DMS53 treated with DMSO at 0.1 percent for 48 hours (cell line): ENCODE data around the gene CYLD.
A peak's percentile ranks its signal among the peaks of the same experiment; 100 is the strongest.

Source experiments
- DNase-seq: peaks from one replicate; lab custom pipeline; 2025; ENCODE audit not compliant: unreplicated experiment; lab: John Stamatoyannopoulos, UW

CYLD gene

DNA sequence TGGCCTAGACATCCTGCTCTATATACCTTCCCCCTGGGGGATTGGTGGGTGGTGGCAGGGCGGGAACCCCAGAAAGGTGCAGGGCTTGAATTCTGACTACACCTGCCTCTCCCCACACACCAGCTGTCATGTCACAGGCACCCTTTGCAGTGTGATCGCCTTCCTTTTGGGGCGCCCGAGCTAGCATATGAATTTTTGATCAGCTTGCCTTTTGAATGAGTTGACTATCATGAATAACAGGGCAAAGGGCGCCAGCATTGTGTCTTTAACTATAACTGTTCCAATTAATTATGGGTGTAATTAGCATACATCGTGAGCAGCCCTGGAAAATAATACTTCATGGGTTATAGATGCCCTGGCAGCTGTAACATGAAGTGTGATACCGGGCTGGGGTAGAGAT is 72.7 kb downstream of the CYLD start:
- no peak for DNase-seq

DNA sequence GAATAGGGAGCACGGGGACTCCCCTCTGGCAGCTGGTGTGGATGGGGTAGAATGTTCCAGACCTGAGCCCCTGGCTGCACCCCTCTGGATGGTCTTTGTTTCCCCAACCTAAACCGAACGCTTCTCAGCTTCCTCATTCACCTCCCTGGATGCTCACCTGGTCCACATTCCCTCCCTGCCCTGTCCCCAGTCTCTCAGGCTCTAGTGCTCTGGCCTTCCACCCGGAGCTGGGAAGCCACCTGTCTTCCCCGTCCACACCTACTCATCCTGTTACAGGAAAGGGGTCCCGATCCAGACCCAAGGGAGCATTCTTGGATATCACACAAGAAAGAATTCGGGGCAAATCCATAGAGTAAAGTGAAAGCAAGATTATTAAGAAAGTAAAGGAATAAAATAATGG is 73.5 kb downstream of the CYLD start:
- DNase-seq = no peak

GRCh38 chr16:50816901-50817555 is 75.1 kb downstream of the CYLD start:
- DNase-seq = no peak

DNA sequence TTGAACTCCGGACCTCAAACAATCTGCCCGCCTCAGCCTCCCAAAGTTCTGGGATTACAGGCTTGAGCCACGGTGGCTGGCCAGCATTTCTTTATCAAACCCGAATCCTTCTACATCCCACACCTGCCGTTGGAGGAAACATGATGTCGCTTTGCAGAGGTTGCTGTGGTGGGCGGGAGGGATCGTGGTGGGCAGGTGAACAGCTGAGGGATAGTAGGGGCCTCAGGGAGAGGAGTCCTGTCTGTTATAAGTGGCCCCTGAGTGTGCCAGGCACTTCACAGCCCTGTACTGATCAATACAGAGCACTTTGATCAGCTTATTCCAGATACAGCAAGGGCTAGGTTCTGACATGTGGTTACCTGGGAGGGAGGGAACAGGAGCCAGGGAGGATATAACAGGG is 76.5 kb downstream of the CYLD start:
- DNase-seq = no peak

DNA sequence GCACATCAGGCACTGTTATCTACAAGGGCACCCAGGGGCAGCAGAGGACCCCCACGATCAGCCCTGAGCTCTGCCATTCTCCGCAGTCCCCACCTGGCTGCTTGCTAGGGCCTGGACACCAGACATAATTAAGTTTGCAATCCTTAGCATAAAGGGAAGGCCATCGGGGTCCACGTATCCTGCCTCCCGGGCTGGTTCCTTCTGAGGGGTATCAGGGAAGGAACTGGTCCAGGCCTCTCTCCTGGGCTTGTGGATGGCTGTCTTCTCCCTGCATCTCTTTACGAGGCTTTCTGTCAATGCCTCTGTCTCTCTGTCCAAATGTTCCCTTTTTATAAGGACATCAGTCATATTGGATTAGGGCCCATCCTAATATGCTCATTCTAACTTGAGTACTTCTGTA is 77.8 kb downstream of the CYLD start:
- no peak for DNase-seq

- no peak for DNase-seq
These were observed 78.3 kb downstream of the CYLD start for GRCh38 chr16:50820225-50820624.

DNA sequence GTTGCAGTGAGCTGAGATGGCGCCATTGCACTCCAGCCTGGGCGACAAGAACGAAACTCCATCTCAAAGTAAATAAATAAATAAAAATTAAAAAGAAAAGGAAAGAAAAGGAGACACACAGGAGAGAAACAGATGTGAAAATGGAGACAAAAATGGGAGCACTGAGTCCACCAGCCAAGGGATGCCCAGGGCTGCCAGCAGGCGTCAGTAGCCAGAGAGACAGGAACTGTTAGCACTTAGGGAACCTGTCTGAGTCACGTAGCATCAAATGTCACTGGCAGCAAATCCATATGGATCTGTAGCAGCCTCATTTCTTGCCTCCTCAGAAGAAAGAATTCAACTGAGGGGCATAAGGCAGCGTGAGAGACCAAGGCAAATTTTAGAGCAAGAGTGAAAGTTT is 79.7 kb downstream of the CYLD start:
- DNase-seq = peak; percentile 3

- DNase-seq = no peak
These were observed 80.8 kb downstream of the CYLD start for GRCh38 chr16:50822671-50823070.

- DNase-seq = no peak
These were observed 85.0 kb downstream of the CYLD start for GRCh38 chr16:50826797-50827316.

DNA sequence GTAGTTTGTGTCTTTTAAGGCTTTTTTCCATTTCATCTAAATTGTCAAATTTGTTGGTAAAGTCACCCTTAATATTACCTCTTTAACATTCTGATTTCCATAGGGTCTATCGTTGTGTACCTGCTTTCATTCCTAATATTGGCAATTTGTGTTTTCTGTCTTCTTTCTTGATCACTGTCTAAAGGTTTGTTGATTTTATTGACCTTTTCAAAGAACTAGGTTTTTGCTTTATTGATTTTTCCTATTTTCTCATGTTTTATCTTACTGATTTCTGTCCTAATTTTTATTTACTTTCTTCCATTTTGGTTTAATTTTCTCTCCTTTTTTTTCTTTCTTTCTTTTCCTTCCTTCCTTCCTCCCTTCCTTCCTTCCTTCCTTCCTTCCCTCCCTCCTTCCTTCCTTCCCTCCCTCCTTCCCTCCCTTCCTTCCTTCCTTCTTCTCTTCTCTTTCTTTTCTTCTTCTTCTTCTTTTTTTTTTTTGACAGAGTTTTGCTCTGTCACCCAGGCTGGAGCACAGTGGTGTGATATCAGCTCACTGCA is 86.3 kb downstream of the CYLD start:
- DNase-seq = no peak

DNA sequence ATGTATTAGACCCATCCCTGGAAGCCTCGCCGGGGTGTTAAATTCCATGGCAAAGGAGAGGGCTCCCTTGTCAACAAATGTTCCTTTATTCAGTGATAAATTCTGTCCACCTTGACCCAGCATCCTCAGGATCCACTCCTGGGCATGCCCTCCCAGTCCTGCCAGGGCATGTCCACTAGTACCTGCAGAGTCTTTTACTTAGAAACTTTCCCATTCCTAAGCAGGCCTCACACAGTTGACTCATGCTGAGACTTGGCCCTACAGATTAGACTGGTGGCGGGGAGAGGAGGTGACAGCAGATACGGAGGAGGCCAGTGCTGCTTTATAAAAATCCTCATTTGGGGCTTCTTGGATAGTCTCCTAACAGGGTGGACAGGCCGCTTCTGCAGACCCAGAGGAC is 88.8 kb downstream of the CYLD start:
- DNase-seq = no peak

GRCh38 chr16:50831751-50832150 is 89.9 kb downstream of the CYLD start:
- no peak for DNase-seq

DNA sequence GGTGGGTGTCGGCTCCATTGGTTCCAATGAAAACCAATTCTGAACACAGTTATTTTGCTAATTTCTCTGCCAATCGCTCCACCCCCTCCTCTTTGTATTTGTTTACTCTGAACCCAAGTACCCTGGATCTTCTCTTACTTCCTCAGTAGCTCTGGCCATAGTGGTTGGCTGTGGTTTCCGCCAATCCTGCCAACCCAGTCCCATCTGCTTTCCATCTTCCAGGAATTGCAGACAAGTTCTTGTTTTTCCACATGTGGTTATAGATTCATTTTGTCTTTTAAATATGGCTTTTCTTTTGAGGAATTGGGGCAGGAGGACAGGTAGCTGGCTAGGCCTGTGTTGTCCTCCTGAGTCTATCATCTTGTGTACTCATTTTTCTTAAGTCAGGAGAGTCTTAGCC is 92.0 kb downstream of the CYLD start:
- DNase-seq = no peak

GRCh38 chr16:50834701-50835100 is 92.8 kb downstream of the CYLD start:
- DNase-seq = no peak

- no peak for DNase-seq
These were observed 93.6 kb downstream of the CYLD start for GRCh38 chr16:50835358-50836060.

- DNase-seq = no peak
These were observed 94.3 kb downstream of the CYLD start for GRCh38 chr16:50836121-50836621.

- DNase-seq = no peak
These were observed 95.4 kb downstream of the CYLD start for GRCh38 chr16:50837324-50837723.

- DNase-seq = no peak
These were observed 96.3 kb downstream of the CYLD start for GRCh38 chr16:50838165-50838564.

GRCh38 chr16:50838885-50839284 is 97.0 kb downstream of the CYLD start:
- DNase-seq = no peak

GRCh38 chr16:50839356-50839755 is 97.5 kb downstream of the CYLD start:
- no peak for DNase-seq

GRCh38 chr16:50839920-50840729 is 98.2 kb downstream of the CYLD start:
- DNase-seq = no peak
